Esophagus (tissue), 2 donors: ENCODE measurements around the gene IFIT5. TPM values are rescaled to one million over a fixed set of nuclear protein-coding genes. Genes with fewer than 3 reads are reported as not detected.
"Not testable (repeated sequence)": the region's sequence is repeated elsewhere in the genome, so short reads cannot be mapped to it uniquely, and the experiment has no call there.

Experiments
- H3K27ac ChIP-seq, 2 donors: one replicate each; pipeline ENCODE4 v1.5.1; 2013; ENCODE audit warnings: low read depth in 2 of 2, mild to moderate bottlenecking in 2 of 2, inconsistent platforms in 1 of 2, low read length in 1 of 2, moderate library complexity in 1 of 2
- H3K27me3 ChIP-seq, 2 donors: one replicate each; pipeline ENCODE4 v1.6.1; 2013; ENCODE audit warnings: low read length in 2 of 2, control low read depth in 1 of 2, mild to moderate bottlenecking in 1 of 2; ENCODE audit not compliant: insufficient read depth in 2 of 2, control insufficient read depth in 1 of 2
- H3K36me3 ChIP-seq, 2 donors: one replicate each; pipeline ENCODE4 v1.6.1; 2013; ENCODE audit warnings: low read length in 1 of 2; ENCODE audit not compliant: control insufficient read depth in 2 of 2, insufficient read depth in 2 of 2
- H3K4me1 ChIP-seq, 2 donors: one replicate each; pipeline ENCODE4 v1.6.1; 2013; ENCODE audit warnings: low read length in 1 of 2; ENCODE audit not compliant: control insufficient read depth in 2 of 2, insufficient read depth in 2 of 2
- H3K4me3 ChIP-seq, 2 donors: one replicate each; pipeline ENCODE4 v1.5.1; 2013; ENCODE audit warnings: low read length in 2 of 2, mild to moderate bottlenecking in 2 of 2, low read depth in 1 of 2, moderate library complexity in 1 of 2
- H3K9me3 ChIP-seq, 2 donors: one replicate each; pipeline ENCODE4 v1.6.1; 2013; ENCODE audit warnings: mild to moderate bottlenecking in 2 of 2, low read depth in 1 of 2, low read length in 1 of 2, moderate library complexity in 1 of 2; ENCODE audit not compliant: control insufficient read depth in 2 of 2, insufficient read depth in 1 of 2
- WGBS, 2 donors: extraction: QIAGEN DNeasy Blood & Tissue Kit; methylation state at CpG; one replicate each; pipeline ENCODE4 v1.1.7; 2013; 5-methylcytosine and 5-hydroxymethylcytosine counted together
- polyA plus RNA-seq, 2 donors: library from polyadenylated mRNA; stranded (reverse); fragments of 200-250 nt; gene quantifications; one replicate each; pipeline ENCODE4 v1.2.3, GENCODE V29; 2013
- donor health status: healthy with polysubstance abuse.
- donor health status: Bipolar disorder and iron deficiency.

The IFIT5 gene
- polyA plus RNA-seq, 2 donors = 3.4 to 4.8 TPM

DNA sequence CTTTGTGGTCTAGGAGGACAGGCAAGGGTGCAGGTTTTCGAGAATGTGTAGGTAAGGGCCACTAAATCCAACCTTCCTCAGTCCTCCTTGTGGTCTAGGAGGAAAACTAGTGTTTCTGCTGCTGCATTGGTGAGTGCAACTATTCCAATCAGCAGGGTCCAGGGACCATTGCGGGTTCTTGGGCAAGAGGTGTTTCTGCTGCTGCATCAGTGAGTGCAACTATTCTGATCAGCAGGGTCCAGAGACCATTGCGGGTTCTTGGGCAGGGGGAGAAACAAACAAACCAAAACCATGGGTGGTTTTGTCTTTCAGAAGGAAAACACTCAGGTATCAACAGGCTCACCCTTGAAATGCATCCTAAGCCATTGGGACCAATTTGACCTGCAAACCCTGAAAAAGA, 6.6 kb upstream of the IFIT5 start:
- WGBS, 2 donors = 98 to 99% methylated on average over 3 of the region's 3 CpGs

DNA sequence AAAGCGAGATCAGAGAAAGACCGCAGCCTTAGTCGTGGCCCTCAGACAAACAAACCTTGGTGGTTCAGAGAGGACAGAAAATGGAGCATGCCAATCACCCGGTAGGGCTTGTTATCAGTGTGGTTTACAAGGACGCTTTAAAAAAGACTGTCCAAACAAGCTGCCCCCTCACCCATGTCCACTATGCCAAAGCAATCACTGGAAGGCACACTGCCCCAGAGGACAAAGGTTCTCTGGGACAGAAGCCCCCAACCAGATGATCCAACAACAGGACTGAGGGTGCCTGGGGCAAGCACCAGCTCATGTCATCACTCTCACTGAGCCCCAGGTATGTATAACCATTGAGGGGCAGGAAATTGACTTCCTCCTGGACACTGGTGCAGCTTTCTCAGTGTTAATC, 5.1 kb upstream of the IFIT5 start:
- not testable (repeated sequence) for H3K9me3 ChIP-seq, H3K4me3 ChIP-seq, H3K4me1 ChIP-seq, H3K36me3 ChIP-seq, H3K27me3 ChIP-seq, H3K27ac ChIP-seq
- WGBS, 2 donors = 94 to 96% methylated on average over 5 of the region's 5 CpGs

More for the DNA sequence above, 6.6 kb upstream of the IFIT5 start:
- H3K27ac ChIP-seq, H3K4me3 ChIP-seq, H3K9me3 ChIP-seq, H3K4me1 ChIP-seq, H3K36me3 ChIP-seq, H3K27me3 ChIP-seq: not testable (repeated sequence)

DNA sequence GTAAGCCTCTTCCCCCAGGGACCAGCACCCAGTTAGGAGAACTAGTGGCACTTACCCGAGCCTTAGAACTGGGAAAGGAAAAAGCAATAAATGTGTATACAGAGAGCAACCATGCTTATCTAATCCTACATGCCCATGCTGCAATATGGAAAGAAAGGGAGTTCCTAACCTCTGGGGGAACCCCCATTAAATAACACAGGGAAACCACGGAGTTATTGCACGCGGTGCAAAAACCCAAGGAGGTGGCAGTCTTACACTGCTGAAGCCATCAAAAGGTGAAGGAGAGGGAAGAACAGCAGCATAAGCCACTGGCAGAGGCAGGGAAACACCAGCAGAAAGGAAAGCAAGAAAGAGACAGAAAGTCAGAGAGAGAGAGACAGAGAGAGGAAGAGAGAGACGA, 3.8 kb upstream of the IFIT5 start:
- H3K36me3 ChIP-seq, H3K27me3 ChIP-seq, H3K4me3 ChIP-seq, H3K27ac ChIP-seq, H3K4me1 ChIP-seq, H3K9me3 ChIP-seq: not testable (repeated sequence)
- 86 to 87% methylated on average over 5 of the region's 5 CpGs for WGBS, 2 donors

DNA sequence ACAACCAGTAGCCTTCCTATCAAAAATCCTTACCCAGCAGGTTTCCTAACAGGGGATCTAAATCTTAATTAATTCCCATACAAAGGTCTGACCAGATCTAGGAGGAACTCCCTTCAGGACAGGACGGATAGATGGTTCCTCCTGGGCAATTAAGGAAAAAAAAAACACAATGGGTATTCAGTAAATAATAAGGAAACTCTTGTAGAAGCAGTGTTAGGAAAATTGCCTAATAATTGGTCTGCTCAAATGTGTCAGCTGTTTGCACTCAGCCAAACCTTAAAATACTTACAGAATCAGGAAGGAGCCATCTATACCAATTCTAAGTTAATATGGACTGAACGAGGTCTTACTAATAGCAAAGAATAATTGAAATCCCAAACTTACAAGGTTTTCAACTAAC, 3.2 kb upstream of the IFIT5 start:
- H3K27ac ChIP-seq, H3K9me3 ChIP-seq: not testable (repeated sequence)
- WGBS, 2 donors = 70 to 73% methylated on average over 2 of the region's 2 CpGs

DNA sequence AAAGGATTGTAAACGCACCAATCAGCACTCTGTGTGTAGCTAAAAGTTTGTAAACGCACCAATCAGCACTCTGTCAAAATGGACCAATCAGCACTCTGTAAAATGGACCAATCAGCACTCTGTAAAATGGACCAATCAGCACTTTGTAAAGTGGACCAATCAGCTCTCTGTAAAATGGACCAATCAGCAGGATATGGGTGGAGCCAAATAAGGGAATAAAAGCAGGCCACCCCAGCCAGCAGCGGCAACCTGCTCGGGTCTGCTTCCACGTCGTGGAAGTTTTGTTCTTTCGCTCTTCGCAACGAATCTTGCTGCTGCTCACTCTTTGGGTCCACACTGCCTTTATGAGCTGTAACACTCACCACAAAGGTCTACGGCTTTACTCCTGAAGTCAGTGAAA, 2.1 kb upstream of the IFIT5 start:
- not testable (repeated sequence) for H3K4me1 ChIP-seq, H3K36me3 ChIP-seq, H3K4me3 ChIP-seq, H3K27ac ChIP-seq, H3K9me3 ChIP-seq, H3K27me3 ChIP-seq
- WGBS, 2 donors = 90 to 93% methylated on average over 10 of the region's 10 CpGs

More for the DNA sequence above, 3.2 kb upstream of the IFIT5 start:
- not testable (repeated sequence) for H3K4me3 ChIP-seq, H3K4me1 ChIP-seq, H3K36me3 ChIP-seq, H3K27me3 ChIP-seq

DNA sequence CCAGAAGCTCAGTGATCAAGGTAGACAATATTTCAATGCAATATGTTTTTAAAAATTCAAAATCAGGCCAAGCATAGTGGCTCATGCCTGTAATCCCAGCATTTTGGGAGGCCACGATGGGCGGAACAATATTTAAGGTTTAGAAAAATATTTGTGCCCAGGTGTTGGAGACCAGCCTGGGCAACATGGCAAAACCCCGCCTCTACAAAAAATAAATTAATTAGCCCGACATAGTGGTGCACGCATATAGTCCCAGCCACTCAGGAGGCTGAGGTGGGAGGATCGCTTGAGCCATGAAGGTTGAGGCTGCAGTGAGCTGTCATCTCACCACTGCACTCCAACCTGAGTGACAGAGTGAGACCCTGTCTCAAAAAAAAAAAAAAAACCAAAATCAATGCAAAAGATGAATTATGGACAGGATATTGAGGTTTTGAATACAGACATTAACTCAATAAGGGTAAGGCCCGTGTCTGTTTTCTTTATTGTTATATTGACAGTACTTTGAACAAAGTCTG, 913 bp upstream of the IFIT5 start:
- Histone ChIP-seq H3K27me3 (no peaks in the 10 kb centered on the region), H3K4me1 (peaks cover 0 to 2% of the 10 kb centered on the region in 2 donors), H3K27ac (no peak overlapping the region), H3K4me3 (no peak overlapping the region), H3K9me3 (no peaks in the 10 kb centered on the region), H3K36me3 (no peaks in the 10 kb centered on the region)
- 82 to 84% methylated on average over 7 of the region's 7 CpGs for WGBS, 2 donors

DNA sequence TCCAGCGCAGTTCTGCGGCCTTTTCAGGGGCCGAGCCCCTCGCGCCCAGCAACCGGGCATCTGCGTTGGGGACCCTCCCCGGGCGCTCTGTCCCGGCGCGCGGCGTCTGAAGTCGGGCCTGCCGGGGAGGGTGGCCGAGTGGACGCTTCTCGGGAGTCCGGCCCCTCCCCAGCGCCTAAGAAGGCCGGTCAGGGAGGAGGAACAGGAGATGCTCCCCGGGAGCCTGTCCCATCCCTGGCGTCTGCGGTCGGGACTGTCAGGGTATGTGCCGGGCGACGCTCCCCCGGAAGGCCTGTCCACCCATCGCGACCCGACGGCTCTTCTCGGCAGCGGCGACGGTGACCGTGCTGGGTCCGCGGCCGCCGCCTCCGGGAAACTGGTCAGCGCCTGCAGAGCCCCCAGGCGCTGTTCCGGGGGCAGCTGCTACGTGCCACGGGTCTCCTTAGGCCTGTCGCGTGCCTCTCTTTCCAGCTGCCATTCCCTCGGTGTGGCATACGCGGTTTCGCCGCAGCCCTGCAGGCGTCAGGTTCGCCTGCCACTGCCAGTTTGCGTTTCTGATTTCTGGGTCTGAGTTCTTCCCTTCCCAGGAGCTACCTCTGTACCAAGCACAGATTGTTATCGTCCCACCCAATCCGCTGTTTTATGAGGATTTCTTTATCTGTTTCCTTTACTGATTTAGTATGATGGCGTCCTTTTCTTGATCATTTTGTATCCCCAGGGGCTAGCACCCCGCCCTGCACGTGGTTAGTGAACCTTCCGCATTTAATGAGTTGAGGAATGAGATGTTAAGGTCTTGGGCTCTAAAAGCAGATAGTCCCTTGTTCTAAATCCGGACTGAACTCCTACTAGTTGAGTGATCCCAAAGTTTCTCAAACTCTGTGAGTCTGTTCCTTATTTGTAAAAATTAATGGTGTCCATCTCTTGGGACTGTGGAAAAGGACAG, 782 bp downstream of the IFIT5 start:
- Histone ChIP-seq H3K4me1 (peaks cover 0 to 2% of the 10 kb centered on the region in 2 donors), H3K36me3 (no peaks in the 10 kb centered on the region), H3K4me3 (peak overlapping the region; percentile 69 to 74), H3K27me3 (no peaks in the 10 kb centered on the region), H3K9me3 (no peaks in the 10 kb centered on the region), H3K27ac (peak overlapping the region; percentile 88 to 95)
- WGBS, 2 donors = 1% methylated on average over 66 of the region's 66 CpGs

DNA sequence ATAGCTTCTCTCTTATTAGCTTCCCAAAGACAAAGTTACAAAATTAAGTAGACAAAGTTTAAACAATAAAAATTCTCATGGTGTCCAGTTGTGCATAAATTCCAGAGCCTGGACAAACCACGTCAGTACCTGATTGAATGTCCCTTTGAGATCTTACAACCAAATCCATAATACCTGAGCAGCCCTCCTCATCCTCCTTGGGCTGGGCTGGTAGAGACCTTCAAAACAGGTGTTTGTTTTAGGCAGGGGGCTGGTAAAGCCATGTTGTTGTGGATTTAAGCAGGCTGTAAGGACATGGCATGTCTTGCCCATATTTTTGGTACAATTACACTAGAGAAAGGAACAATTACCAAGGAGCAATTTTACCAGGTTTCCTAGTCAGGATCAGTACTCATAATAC, 2.1 kb downstream of the IFIT5 start:
- Histone ChIP-seq H3K36me3 (no peaks in the 10 kb centered on the region), H3K4me3 (no peak overlapping the region), H3K4me1 (peaks cover 0 to 2% of the 10 kb centered on the region in 2 donors), H3K9me3 (no peaks in the 10 kb centered on the region), H3K27ac (no peak overlapping the region), H3K27me3 (no peaks in the 10 kb centered on the region)
- 88 to 90% methylated on average over 1 of the region's 1 CpG for WGBS, 2 donors

DNA sequence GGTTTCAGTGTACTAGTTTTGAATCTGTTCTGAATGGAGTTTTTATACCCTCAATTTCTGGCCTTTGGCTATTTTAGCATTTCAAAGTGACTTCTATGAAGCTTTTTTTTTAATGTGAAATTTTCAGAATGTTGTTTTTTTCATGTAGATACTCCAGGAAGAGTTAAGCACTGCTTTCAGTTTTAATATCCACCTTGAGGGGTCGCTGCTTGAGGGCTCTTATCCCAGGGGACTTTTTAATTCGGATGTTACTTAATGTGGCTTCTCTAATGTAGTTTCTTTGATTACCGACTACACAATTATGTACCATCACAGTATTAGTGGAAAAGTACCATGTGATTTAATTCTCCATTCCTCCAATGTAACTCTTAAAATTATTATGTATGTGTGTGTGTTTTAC, 5.2 kb downstream of the IFIT5 start:
- Histone ChIP-seq H3K9me3 (no peaks in the 10 kb centered on the region), H3K4me1 (peaks cover 0 to 3% of the 10 kb centered on the region in 2 donors), H3K4me3 (no peak overlapping the region), H3K27ac (no peak overlapping the region), H3K27me3 (no peaks in the 10 kb centered on the region), H3K36me3 (no peaks in the 10 kb centered on the region)
- WGBS, 2 donors = 46 to 51% methylated on average over 3 of the region's 3 CpGs

DNA sequence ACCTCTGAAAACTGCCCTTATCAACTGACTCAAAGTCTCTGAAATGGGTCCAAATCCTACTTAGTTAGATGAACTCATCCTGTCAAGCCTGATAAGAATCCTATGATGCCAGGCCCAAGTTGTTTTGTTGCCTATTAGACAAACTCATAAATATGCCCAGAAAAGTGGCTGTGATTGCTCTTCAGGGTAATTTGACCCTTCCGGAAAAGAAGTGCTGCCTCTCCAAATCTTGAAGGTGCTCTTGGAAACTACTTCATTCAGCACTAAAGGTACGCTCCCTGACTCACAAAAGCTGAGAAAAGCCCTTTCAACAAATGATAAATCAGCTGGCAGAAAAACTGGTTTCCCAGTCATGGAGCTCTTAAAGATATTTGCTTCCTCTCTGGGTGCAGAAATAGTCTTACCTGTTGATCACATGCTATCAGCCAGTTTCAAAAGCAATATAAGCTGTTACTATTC, 6.7 kb downstream of the IFIT5 start:
- H3K4me1 ChIP-seq = peaks cover 0 to 3% of the 10 kb centered on the region in 2 donors
- H3K4me3 ChIP-seq = no peak overlapping the region
- H3K36me3 ChIP-seq = no peaks in the 10 kb centered on the region
- 60 to 75% methylated on average over 2 of the region's 2 CpGs for WGBS, 2 donors
- no peaks in the 10 kb centered on the region for H3K9me3 ChIP-seq
- peak overlapping the region; percentile 34 to 53 for H3K27ac ChIP-seq
- H3K27me3 ChIP-seq = no peaks in the 10 kb centered on the region
